Stimulated activated CD8-positive, alpha-beta memory T cell treated with anti-CD3 and anti-CD28 coated beads, Interleukin-7, amount 100 ng/mL, for 4 hours (primary cell): ENCODE measurements around the gene RUNX1.

ENCODE experiments used
- DNase-seq, 2 donors: peaks; one replicate each; pipeline ENCODE4 v3.0.0-alpha.2; 2020; ENCODE audit warnings: low read depth in 2 of 2

RUNX1 gene

GRCh38 chr21:34788879-34789278, 260.2 kb downstream of the RUNX1 start:
- no peak for DNase-seq

- DNase-seq = no peak
Observed at GRCh38 chr21:34783815-34784214, 265.3 kb downstream of the RUNX1 start.

DNA sequence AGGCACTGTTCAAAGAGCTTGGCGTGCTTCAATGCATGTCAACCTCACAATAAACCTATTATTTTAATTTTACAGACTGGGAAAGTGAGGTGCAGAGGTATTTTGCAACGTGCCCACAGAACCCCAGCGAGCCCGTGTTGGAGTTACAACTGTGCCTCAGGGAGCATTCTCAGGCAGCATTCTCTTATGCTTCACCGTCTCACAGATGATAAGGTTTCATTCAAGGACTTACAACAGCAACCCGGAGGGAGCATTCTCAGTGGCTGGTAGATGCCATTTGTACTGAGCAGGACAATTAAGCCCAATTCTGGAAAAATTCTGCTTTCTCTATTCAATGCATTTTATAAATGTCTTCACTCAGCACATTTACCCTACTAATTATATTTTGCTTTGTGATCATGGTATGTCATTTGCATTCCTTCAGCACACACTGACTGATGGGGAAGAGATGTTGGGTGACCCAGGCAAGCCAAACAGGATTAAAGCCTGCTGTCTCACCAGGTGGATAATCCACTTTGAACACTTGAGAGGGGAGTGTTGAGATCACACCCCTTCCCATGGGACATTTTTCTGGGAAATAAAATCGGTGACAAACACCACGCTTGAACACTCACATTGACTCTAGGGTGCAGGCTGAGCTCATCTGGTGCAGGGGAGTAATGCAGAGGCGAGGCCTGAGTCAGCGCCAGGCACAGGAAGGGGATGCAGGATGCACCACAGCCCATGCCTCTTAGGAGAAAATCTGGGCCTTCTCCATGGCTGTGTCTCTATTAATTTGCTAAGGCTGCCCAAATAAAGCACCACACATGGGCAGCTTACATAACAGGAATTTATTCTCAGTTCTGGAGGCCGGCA, 266.4 kb downstream of the RUNX1 start:
- no peak for DNase-seq

DNA sequence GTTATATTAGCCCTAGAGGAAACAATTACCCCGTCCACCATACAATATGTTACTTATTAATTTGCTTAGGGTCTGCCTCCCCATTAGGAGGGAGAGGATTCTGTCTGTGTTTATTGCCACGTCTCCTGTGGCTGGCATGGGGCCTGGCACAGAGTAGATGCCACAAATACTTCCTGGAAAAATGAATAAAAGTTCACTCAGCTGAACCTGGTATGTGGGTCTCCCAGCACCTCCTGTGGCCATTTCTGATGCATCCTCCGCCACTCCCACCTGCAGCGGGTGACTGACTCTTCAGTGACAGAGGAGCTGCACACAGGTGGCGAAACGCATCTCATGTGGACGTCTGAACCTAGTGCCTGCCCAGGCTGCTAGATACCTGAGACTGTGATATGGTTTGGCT, 267.6 kb downstream of the RUNX1 start:
- no peak for DNase-seq

GRCh38 chr21:34779860-34780259, 269.2 kb downstream of the RUNX1 start:
- DNase-seq = no peak

DNA sequence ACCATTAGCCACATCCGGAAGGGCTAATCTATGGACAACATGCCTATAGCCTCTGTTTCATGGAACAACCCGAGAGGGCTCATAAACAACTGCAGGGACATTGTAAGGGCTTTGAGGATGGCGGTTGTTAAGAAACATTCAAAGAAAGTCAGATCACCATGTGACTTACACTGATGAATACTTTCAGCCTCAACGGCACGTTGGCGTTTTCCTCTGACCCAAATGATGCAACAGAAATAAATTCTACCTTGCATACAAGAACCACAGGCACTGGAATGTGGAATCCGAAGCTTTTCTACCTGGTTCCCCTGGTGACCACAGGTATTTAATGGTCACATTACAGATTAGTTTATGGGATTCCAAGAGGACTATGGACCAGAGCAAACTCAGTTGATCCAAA, 273.3 kb downstream of the RUNX1 start:
- DNase-seq = no peak

- no peak for DNase-seq
Observed at GRCh38 chr21:34774750-34775149, 274.4 kb downstream of the RUNX1 start.

DNA sequence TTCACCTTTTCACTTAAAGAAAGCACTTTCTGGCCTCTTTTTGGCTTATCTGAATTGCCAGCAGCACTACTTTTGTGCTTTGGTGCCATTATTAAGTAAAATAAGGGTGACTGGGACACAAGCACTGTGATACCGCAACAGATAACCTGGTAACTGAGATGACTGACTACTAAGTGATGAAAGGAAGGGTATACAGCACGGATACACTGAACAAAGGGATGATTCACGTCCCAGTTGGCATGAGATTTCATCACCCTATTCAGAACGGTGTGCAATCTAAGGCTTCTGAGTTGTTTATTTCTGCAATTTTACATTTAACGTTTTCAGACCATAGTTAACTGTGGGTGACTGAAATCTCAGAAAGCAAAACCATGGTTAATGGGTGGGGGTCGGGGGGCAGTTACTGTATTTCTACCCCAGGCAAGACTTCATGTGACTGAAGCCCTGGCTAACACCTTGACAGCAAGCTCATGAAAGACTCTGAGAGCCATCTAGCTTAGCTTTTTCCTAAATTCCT, 277.5 kb downstream of the RUNX1 start:
- DNase-seq = no peak

GRCh38 chr21:34770576-34770975, 278.5 kb downstream of the RUNX1 start:
- DNase-seq = no peak

- no peak for DNase-seq
Observed at GRCh38 chr21:34768326-34768725, 280.8 kb downstream of the RUNX1 start.

GRCh38 chr21:34766862-34767261, 282.2 kb downstream of the RUNX1 start:
- DNase-seq = no peak

DNA sequence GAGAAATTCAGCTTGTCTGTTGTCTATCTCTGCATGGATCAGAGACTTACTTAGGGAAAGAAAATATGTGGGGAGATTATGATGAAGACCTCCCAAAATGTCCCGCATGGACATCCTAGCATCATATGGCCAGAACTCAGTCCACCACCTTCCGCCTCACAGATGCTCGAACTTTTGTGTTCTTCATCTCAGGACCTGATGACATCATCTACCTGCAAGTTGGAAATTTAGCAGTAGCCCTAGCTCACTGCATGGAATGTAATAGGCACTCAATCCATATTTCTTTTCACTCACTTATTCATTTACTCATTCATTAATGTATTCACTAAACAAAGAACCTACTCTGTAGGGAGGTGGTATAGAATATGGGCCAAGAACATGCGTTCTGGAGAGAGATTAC, 283.5 kb downstream of the RUNX1 start:
- DNase-seq = no peak

DNA sequence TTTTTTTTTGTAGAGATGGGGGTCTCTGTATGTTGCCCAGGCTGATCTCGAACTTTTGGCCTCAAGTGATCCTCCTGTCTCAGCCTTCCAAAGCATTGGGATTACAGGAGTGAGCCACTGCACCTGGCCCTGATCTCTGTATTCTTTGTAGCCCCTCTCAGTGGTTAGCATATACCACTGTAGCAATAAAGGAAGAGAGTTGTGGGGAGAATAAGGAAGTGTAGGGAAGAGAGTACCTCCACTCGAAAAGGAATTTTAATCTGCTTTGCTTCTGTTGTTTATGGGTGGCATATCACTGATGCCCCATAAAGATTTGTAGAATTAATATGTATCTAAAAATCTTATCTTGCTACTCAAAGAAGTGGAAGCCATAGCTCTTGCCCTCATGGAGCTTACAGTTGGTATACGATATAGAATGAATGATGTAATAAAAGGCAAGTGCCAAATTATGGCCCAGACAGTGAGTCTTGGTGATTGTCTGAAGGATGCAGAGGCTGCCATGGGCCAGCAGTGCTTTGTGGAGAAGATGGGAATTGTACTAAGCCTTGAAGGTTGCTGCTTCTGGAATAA, 284.3 kb downstream of the RUNX1 start:
- no peak for DNase-seq

DNA sequence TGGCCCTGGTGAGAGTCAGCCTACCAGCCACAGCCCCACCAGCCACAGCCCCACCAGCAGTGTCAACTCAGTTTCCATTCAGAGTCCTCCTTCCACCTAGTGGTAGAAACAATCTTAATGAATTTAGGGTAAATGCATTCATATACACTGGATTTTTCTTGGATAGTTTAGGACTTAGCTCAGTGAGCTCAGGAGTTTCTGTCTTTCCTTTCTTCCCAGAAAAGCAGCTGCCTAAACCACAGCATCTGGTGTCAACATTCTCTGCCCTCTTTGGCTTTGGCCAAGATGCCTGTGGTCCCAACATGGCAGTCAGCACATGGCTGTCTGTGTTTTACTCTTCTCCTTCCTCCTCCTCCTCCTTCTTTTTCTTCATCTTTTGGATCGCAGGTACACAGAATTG, 286.3 kb downstream of the RUNX1 start:
- DNase-seq = no peak

- DNase-seq = no peak
Observed at GRCh38 chr21:34761758-34762330, 287.3 kb downstream of the RUNX1 start.

GRCh38 chr21:34754690-34755647, 294.1 kb downstream of the RUNX1 start:
- no peak for DNase-seq

DNA sequence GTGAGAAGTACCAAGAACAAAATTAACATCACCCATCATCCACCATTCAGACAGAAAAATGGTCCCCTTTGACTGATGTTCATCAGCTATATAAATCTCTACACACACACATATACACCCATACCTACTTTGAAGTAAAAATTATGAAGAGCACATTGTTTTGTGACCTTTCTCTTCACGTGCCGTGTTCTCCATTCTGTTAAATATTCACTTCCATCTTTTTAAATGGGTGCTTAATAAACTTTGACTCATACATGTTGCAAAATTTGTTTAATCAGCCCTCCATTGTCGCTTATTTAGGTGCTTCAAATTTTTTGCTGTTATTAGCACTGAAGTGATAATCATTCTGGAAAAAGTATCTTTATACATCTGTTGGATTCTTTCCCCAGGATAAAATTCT, 300.2 kb downstream of the RUNX1 start:
- no peak for DNase-seq

DNA sequence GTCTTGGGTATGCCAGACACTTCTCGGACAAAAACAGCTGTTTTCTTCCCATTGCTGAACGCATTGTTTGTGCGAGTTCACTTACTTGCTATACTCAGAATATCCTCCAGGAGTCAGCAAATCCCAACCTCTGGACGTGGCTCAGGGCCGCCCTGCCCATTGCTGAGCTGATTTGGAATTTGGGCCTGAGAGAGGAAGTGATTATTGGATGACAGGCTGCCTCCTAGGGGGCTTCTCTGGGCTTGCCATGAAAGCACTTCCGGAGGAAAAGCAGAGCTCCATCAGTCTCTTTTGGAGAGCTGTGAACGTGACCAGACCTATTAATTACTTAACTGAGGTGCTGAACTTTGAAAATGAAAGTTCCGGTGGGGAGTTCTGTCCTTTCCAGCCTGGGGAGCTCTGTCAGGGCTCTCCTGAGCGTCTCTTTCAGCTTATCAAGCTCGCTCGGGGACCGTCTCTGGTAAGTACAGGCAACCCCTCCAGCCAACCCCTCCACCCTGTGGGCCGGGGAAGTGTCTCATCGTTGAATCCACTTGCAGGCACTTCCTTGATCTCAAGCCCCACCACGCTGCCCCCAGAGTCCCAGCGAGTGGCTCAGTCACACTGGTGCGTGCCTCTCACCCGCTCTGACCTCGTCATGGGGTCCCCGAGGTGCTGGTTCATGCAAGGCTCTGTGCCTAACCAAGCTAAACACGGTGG, 303.4 kb downstream of the RUNX1 start:
- peak; percentile 16 to 39 for DNase-seq

DNA sequence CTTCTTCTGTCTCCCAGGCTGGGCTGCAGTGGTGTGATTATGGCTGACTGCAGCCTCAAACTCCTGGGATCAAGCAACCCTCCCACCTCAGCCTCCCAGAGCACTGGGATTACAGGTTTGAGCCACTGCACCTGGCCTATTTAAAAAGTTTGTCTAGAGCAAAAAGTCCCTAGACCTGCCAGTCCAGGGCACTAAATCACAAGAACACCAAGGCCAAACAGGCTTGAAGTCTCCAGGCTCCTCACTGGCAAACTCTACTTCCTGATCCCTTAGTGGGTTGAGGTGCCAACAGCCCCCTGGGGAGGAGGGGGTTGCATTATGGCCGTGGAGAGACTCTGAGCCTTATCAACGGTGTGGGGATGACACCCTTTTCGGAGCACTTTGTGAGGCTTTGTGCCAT, 304.3 kb downstream of the RUNX1 start:
- no peak for DNase-seq

DNA sequence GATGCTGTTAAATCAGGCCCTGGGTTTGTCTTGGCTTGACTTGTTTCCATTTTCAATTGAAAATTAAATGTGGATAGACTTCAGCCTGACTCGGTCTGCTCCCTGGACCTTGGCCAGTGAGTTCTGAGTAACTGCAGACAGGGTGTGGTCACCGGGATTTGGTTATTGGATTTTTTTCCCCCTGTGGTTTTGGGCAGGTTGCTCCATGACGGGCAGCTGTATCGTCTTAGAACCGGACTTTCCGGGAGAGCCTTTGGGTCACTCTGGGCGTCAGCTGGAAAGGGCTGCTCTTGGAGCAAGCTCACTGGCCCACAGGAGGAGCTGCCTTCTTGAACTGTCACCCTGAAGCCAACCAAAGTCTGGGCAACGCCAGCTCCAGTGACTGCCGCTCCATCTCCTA, 305.3 kb downstream of the RUNX1 start:
- no peak for DNase-seq

DNA sequence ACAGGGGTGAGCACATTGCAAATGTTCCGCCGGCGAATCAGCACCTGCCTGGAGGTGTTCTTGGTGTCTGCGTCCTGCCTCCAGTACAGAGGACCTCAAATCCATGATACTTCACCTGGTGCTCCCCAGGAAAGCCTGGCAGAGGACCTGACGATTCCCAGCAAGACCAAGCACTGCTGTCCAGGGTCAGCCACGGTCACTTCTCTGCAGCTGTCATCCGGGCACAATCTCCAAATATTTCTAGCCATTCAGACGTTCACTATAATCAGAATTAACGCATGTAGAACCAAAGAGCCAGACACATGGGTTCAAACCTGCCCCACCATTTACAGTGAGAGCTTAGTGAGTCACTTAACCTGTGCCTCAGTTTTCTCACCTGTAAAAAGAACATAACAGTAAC, 305.8 kb downstream of the RUNX1 start:
- no peak for DNase-seq
